ENCODE results near the gene PLA1A. TPM values are rescaled to one million over a fixed set of nuclear protein-coding genes. Genes with fewer than 3 reads are reported as not detected.

PLA1A gene
- total and polyA plus RNA-seq, 2 of the 4 experiments (the other 2 are of a cell fraction): not detected

DNA sequence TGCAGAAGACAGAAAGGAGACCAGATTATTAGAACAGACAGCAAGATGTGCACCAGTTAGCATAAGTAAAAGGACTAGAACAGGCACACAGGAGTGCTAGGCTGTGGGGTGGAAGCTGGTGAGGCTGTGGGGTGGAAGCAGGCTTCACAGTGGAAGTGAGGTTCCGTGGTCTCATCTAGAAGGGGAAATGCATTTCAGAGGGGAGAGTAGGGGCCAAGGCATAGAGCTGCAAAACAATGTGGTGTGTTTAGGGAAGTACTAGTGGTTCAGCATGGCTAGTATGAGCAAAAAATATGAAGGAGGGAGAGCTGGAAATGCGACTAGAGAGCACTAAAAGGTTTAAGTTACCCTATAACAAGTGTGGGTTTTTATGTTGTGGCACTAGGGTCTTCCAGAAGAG is 56.2 kb downstream of the PLA1A start:
- DNase-seq (no peak), ATAC-seq (ENCODE audit: low read depth) (no peak)
- Histone ChIP-seq H2BK5ac (ENCODE audit: low read depth, low read length, poor library complexity, severe bottlenecking) (no peak overlapping the region), H4K5ac (ENCODE audit: low read depth, low read length) (no peak overlapping the region), H3K56ac (ENCODE audit: extremely low read depth, insufficient read depth, low read length) (no peak overlapping the region), H3K79me1 (ENCODE audit: low read depth in 1 of 2, low read length in 2 of 2) (no peaks in the 10 kb centered on the region), H2AFZ (replicated peaks; ENCODE audit: low read length, poor library complexity) (no peak overlapping the region), H3K27ac (ENCODE audit: insufficient read depth, low read length) (no peak overlapping the region), H3K36me3 (ENCODE audit: control insufficient read depth, insufficient read depth, low read length) (no peaks in the 10 kb centered on the region), H2BK15ac (ENCODE audit: low read depth, low read length) (no peak overlapping the region), H2AK5ac (ENCODE audit: low read depth, low read length) (no peak overlapping the region), H2BK120ac (ENCODE audit: low read depth, low read length) (no peak overlapping the region), H3K18ac (ENCODE audit: low read depth, low read length) (no peak overlapping the region), H3K9me3 (ENCODE audit: control insufficient read depth, insufficient read depth, low read length) (0 out of 2 replicates have a peak, but pooled peaks cover 2% of the 10 kb centered on the region), H3K14ac (replicated peaks; ENCODE audit: low read depth, low read length) (no peak overlapping the region), H2BK20ac (ENCODE audit: low read depth, low read length) (no peak overlapping the region), H3K4me3 (ENCODE audit: insufficient read depth, low read depth, low read length) (no peak overlapping the region), H3K23ac (ENCODE audit: low read depth, low read length) (no peak overlapping the region), H3K9me1 (ENCODE audit: insufficient read depth, low read length) (no peaks in the 10 kb centered on the region), H2AK9ac (replicated peaks; ENCODE audit: low read depth, low read length, poor library complexity) (no peak overlapping the region), H3K27me3 (ENCODE audit: control insufficient read depth, insufficient read depth, low read length) (peaks cover 8% of the 10 kb centered on the region), H4K91ac (ENCODE audit: insufficient read depth, low read depth, low read length) (no peak overlapping the region), H4K8ac (ENCODE audit: low read depth in 2 of 2, low read length in 2 of 2) (no peak overlapping the region), H3K4me1 (ENCODE audit: control insufficient read depth, insufficient read depth, low read length) (no peaks in the 10 kb centered on the region), H3K4me2 (ENCODE audit: low read depth, low read length) (no peak overlapping the region), H4K20me1 (ENCODE audit: insufficient read depth, low read length) (no peaks in the 10 kb centered on the region), H3K4ac (ENCODE audit: low read depth, low read length) (no peak overlapping the region), H3K9ac (ENCODE audit: low read depth, low read length) (no peak overlapping the region)
- dilution Hi-C loops (cut with HindIII; ENCODE audit: low sequenced_read_pairs, unreplicated experiment) (no loop called here), intact Hi-C loops (cut with micrococcal nuclease) (no loop called here), in situ Hi-C loops (cut with MboI; ENCODE audit: low sequenced_read_pairs) (no loop called here)
- no TSS peak for BruUV-seq (replicated peaks)
- CTCF ChIA-PET: no interaction called here
- TF ChIP-seq, protein P1, sequence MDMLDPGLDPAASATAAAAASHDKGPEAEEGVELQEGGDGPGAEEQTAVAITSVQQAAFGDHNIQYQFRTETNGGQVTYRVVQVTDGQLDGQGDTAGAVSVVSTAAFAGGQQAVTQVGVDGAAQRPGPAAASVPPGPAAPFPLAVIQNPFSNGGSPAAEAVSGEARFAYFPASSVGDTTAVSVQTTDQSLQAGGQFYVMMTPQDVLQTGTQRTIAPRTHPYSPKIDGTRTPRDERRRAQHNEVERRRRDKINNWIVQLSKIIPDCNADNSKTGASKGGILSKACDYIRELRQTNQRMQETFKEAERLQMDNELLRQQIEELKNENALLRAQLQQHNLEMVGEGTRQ (IDR thresholded peaks at IDR 0.05; ENCODE audit: low read depth, low read length): no peak
- TF ChIP-seq BHLHE40 (IDR thresholded peaks at IDR 0.05; ENCODE audit: low read depth, low read length) (no peak), MXI1 (IDR thresholded peaks at IDR 0.05; ENCODE audit: borderline replicate concordance, low read depth, low read length) (no peak), CEBPB (IDR thresholded peaks at IDR 0.05; ENCODE audit: low read depth, low read length) (no peak), MAZ (IDR thresholded peaks at IDR 0.05; ENCODE audit: borderline replicate concordance, low read depth, low read length) (no peak), CHD1 (IDR thresholded peaks at IDR 0.05; ENCODE audit: low read depth, low read length) (no peak), SMC3 (IDR thresholded peaks at IDR 0.05; ENCODE audit: low read depth, low read length) (no peak), NFE2L2 (IDR thresholded peaks at IDR 0.05; ENCODE audit: low read depth, low read length) (no peak), MAFK (IDR thresholded peaks at IDR 0.05; ENCODE audit: low read depth, low read length) (no peak), POLR2A (IDR thresholded peaks at IDR 0.05; ENCODE audit: low read depth, low read length) (no peak), RCOR1 (IDR thresholded peaks at IDR 0.05; ENCODE audit: insufficient replicate concordance, low read length) (no peak), RAD21 (IDR thresholded peaks at IDR 0.05; ENCODE audit: low read length) (no peak), FOS (IDR thresholded peaks at IDR 0.05; ENCODE audit: low read depth, low read length) (no peak)
- TF ChIP-seq, protein P2, sequence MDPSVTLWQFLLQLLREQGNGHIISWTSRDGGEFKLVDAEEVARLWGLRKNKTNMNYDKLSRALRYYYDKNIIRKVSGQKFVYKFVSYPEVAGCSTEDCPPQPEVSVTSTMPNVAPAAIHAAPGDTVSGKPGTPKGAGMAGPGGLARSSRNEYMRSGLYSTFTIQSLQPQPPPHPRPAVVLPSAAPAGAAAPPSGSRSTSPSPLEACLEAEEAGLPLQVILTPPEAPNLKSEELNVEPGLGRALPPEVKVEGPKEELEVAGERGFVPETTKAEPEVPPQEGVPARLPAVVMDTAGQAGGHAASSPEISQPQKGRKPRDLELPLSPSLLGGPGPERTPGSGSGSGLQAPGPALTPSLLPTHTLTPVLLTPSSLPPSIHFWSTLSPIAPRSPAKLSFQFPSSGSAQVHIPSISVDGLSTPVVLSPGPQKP (IDR thresholded peaks at IDR 0.05; ENCODE audit: borderline replicate concordance, low read depth, low read length): no peak
- TF ChIP-seq, protein P3, sequence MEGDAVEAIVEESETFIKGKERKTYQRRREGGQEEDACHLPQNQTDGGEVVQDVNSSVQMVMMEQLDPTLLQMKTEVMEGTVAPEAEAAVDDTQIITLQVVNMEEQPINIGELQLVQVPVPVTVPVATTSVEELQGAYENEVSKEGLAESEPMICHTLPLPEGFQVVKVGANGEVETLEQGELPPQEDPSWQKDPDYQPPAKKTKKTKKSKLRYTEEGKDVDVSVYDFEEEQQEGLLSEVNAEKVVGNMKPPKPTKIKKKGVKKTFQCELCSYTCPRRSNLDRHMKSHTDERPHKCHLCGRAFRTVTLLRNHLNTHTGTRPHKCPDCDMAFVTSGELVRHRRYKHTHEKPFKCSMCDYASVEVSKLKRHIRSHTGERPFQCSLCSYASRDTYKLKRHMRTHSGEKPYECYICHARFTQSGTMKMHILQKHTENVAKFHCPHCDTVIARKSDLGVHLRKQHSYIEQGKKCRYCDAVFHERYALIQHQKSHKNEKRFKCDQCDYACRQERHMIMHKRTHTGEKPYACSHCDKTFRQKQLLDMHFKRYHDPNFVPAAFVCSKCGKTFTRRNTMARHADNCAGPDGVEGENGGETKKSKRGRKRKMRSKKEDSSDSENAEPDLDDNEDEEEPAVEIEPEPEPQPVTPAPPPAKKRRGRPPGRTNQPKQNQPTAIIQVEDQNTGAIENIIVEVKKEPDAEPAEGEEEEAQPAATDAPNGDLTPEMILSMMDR (conservative IDR thresholded peaks at IDR 0.05; ENCODE audit: low read depth, low read length): no peak
- POLR2A ChIA-PET (ENCODE audit: unreplicated experiment): no interaction called here
- WGBS, 2 experiments (ENCODE audit: extremely low coverage in 2 of 2, insufficient read length in 1 of 2): 88% methylated on average over 1 of the region's 2 CpGs; no CpG with 5 or more reads in 1 of the 2 experiments

Data from IMR-90 (cell line).